Pons (tissue), 1 donor: ENCODE results near the gene NCK1.
"Not testable (repeated sequence)": the region's sequence is repeated elsewhere in the genome, so short reads cannot be mapped to it uniquely, and the experiment has no call there.

Experiments
- DNase-seq: peaks from one replicate; pipeline ENCODE4 v3.0.0-alpha.2; 2016; ENCODE audit warnings: low spot score

Gene NCK1

GRCh38 chr3:136949146-136949545 lies 87.1 kb downstream of the NCK1 start:
- no peak for DNase-seq

DNA sequence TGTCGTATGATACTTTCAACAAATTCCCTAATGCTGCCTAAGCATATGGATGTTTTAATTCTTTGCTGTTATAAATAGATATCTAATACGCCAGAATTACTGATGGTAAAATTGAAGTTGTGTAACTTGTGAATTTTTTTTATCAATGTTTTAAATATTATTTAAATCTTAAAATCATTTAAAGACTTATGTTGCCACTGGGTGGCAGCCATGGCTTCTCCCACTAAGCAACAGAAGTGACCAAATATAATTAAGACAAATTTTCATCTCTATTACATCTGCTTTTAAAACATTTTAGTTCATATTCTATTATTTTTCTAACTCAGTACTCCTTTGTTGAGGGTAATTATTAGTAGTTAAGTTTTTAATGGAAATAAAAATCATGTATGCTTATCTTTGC lies 87.7 kb downstream of the NCK1 start:
- DNase-seq, result no peak

DNA sequence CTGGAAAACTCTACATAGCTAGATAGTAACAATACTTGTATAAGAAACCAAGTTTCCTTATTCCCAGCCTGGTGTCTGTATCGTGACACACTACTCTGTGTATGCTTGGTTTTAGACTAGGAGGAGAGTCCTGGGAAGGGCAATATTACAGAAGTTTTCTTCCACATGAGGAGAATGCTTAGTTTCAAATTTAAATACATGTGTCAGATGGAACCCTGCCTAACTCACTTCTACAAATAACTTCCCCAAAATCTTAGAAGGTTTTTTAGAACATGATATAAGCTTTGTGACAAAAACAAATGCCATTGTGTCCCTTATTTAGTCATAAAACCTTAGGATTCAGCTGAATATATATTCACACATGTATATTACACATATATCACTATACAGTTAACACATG lies 88.6 kb downstream of the NCK1 start:
- no peak for DNase-seq

- no peak for DNase-seq
Observed at GRCh38 chr3:136952292-136952691, 90.3 kb downstream of the NCK1 start.

- DNase-seq, result no peak
Observed at GRCh38 chr3:136954251-136954650, 92.2 kb downstream of the NCK1 start.

DNA sequence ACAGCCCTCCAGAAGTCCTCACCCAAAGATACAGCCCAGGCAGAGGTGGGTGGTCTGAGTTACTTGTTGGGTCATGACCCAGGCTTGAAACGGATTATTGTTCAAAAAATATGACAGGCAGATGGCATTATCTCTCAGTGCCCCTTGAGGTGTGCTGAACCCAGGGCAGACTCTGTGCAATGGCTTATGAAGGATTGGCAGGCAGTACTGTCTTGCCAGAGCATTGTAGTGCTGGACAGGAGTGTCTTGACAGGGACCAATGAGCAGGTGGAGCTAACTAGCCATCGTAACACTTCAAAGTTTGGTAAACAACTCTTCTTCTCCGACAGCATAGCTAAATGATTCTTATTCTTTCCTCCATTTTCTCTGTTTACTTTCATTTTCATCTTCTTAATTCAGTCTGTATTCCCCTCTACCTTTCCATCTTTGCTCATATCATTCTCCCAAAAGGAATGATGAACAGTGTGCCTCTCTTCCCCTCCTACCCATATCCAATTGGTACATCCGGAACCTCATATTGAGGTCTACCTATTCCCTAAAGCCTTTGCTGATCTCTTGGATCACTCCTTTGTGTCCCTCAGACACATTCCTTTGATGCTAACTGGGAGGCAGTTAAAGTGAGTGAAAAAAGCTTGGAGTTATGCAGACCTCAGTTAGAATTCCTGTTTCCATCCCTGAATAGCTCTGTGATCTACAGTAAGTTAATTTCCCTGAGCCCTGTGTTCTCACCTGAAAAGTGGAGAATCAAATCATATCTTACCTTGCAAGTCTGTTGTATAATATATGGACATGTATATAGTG lies 93.2 kb downstream of the NCK1 start:
- DNase-seq, result no peak

- DNase-seq, result no peak
Observed at GRCh38 chr3:136955813-136956212, 93.8 kb downstream of the NCK1 start.

GRCh38 chr3:136956971-136957370 lies 95.0 kb downstream of the NCK1 start:
- DNase-seq, result no peak

DNA sequence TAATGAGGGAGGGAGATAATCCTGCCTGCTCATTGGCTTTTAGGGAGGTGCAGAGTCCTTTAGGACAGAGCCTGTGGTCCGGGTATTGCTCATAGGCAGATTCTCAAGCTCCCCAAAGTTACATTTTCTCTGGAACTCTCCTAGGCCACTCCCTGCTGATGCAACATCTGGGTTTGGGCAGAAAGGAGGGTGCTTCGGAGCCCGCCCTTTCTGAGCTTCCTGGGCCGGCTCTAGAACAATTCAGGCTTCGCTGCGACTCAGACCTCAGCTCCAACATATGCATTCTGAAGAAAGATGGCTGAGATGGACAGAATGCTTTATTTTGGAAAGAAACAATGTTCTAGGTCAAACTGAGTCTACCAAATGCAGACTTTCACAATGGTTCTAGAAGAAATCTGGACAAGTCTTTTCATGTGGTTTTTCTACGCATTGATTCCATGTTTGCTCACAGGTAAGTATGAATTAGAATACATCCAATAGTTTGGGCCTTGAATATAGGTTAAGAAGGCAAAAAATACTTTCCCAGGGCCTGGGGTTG lies 95.8 kb downstream of the NCK1 start, which contains the start of gene IL20RB:
TSS of gene IL20RB (plus strand) at position 233 of the 538 bp plus-strand sequence. CDS start at position 364, 131 bp downstream.
- no peak for DNase-seq

DNA sequence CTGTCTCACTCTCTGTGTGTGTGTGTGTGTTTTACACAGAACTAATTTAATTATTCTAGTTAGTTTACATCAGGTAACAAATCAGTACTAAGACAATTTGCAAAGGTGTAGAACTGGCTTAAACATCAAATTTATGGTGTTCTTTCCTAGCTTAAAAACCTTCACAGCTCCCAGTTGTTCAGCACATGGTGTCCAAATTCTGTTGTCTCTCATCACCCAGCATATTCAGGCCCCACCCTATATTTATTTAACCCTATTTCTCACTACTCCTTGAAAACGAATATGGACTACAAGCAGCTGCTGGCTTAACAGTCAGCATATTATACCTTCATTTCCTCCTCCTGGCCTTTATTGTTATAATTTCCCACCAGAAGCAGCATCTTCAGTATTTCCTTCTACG lies 96.9 kb downstream of the NCK1 start:
- DNase-seq, result no peak

GRCh38 chr3:136959599-136959998 lies 97.6 kb downstream of the NCK1 start:
- DNase-seq, result no peak

DNA sequence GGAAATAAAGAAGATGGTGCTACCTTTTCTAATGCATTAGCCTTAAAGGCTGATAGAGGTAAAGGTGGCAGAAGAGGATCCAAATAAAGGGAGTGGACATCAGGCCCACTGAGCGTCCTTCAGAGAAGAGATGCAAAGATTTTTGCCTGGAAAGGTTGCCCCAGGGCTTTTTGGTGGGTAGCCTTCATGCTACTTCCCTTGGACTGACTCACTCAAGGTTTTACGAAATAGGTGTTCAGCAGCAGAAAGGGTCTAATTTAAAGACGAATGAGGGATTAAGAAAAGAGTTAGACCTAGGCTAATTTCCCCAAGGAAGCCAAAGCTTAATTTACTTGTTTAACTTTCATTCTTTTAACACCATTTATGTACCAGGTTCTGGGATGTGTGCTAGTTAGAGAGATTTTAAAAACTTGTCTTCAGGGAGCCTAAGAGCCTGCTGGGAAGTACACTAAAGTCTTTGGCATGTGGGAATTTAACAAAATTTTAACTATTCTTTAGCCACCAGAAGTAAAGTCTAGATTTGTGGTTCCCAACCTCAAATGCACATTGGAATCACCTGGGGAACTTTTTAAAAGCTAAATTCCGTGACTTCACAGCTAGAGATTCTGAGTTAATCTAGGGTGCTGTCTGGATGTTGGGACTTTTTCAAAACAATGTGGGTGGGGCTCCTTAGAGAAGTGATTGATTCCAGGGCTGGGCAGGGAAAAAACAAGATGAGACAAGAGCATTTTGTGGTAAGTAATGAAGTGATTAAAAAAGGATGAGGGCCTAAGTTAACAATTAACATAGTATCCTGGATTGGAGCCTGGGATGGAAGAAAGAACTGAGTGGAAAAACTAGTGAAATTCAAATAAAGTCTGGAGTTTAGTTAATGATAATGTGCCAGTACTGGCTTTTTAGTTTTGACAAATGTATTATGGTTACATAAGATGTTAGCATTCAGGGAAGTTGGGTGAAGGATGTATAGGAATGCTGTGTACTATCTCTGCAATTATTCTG lies 99.1 kb downstream of the NCK1 start:
- DNase-seq, result no peak

- no peak for DNase-seq
Observed at GRCh38 chr3:136962927-136963326, 100.9 kb downstream of the NCK1 start.

GRCh38 chr3:136969539-136969938 lies 107.5 kb downstream of the NCK1 start:
- not testable (repeated sequence) for DNase-seq

DNA sequence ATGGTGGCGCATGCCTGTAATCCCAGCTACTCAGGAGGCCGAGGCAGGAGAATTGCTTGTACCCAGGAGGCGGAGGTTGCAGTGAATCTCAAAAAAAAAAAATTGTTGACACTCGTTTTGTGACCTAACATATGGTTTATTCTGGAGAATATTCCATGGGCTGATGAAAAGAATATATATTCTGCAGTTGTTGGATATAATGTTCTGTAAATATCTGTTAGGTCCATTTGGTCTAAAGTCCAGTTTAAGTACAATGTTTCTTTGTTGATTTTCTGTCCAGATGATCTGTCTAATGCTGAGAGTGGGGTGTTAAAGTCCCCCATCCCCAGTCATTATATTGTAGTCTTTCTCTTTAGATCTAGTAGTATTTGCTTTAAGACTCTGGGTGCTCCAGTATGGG lies 111.3 kb downstream of the NCK1 start:
- no peak for DNase-seq

DNA sequence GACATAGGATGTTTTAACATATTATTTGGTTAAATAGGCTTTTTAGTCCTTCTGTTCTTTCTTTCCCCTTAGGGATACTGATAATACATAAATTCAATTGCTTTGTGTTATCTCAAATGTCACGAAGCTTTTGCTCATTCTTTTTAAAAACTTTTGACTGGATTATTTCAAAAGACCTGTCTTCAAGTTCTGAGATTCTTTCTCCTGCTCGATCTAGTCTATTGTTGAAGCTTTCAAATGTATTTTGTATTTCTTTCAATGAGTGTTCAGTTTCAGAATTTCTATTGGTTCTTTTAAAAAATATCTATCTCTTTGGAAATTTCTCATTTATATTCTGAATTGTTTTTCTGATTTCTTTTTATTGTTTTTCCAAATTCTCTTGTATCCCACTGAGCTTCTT lies 112.7 kb downstream of the NCK1 start:
- no peak for DNase-seq

DNA sequence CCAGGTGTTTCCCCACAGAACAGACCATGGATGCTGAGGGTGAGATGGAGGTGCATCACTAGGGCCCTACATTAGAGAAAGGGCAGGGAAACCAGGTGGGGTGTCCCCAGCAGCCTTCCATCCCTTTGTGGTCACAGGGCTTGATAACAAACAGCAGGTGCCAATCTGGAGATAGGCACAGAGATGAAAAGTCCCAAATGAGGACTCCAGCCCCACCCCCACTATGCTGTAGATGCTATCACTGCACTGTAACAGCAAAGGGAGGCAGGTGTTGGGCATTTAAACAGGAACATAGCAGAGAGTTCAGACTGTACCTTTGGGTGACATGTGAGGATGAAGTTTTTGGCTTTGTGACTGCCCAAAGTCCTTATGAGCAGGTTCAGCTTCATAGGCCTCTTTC lies 117.2 kb downstream of the NCK1 start:
- no peak for DNase-seq

GRCh38 chr3:136979684-136980083 lies 117.7 kb downstream of the NCK1 start:
- no peak for DNase-seq

DNA sequence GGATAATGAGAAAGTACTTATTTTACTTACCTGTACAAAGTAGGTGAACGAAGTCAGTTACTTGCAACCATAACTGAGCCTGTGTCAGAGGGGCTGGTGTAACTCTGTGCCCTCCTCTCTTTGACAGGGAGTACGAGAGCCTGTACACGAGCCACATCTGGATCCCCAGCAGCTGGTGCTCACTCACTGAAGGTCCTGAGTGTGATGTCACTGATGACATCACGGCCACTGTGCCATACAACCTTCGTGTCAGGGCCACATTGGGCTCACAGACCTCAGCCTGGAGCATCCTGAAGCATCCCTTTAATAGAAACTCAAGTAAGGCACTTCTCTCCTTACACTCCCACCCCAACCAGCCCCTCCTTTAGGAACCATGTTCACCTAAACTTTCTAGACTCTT lies 120.0 kb downstream of the NCK1 start:
- DNase-seq, result no peak

DNA sequence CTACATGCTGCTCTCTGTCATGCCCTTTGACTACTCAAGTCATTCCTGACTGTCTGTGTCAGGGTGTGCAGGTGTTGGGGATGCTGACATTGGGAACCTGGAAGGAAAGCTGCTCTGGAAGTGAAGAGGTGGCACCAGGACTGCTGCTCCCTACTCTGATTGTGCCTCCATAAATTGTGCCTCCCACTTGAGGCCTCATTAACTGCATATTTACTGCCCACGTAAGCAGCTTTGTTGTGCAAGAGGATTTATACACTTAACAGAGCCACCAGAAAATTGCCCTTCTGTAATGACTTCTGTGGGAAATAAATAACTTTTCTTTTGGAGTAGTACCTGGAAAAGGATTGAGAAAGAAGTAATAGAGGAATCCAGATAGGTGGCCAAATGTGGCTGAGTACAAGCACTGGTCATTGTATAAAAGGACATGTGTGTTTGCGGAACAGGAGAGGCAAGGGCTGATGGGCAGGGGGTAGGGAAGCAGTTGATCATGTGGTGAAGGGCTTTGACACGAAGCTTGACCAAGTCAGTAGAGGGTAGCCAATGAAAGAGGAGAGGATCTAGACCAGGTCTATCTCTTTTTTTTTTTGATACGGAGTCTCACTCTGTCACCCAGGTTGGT lies 120.6 kb downstream of the NCK1 start:
- DNase-seq, result no peak

DNA sequence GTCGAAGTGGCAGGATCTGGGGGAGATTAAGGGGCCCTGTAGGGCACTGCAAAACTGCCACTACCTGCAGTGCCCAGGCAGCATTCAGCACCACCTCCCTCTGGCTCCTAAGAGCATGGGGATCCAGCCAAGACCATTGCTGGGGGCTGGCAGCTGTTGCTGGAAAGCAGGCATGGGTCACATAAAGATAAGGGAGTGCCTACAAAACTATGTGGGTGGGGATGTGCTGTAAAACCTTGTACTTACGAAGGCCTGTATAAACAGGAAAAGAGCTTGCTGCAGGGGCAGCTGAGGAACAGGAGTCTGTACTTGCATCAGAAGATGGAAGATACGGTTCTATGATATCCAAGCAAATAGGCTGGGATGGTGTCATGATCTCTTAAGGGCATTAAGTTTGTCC lies 122.8 kb downstream of the NCK1 start:
- DNase-seq, result no peak

DNA sequence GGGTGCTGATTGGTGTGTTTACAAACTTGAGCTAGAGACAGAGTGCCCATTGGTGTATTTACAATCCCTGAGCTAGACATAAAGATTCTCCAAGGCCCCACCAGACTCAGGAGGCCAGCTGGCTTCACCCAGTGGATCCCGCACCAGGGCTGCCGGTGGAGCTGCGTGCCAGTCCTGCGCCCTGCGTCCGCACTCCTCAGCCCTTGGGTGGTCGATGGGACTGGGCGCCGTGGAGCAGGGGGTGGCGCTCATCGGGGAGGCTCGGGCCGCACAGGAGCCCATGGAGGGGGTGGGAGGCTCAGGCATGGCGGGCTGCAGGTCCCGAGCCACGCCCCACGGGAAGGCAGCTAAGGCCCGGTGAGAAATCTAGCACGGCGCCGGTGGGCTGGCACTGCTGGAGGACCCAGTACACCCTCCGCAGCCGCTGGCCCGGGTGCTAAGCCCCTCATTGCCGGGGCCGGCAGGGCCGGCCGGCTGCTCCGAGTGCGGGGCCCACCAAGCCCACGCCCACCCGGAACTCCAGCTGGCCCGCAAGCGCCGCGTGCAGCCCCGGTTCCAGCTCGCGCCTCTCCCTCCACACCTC lies 125.5 kb downstream of the NCK1 start:
- not testable (repeated sequence) for DNase-seq
